Measurements from ENCODE around the gene PRUNE2.
A peak's percentile ranks its signal among the peaks of the same experiment; 100 is the strongest.
"Not testable (repeated sequence)": the region's sequence is repeated elsewhere in the genome, so short reads cannot be mapped to it uniquely, and the experiment has no call there.

The PRUNE2 gene, protein sequence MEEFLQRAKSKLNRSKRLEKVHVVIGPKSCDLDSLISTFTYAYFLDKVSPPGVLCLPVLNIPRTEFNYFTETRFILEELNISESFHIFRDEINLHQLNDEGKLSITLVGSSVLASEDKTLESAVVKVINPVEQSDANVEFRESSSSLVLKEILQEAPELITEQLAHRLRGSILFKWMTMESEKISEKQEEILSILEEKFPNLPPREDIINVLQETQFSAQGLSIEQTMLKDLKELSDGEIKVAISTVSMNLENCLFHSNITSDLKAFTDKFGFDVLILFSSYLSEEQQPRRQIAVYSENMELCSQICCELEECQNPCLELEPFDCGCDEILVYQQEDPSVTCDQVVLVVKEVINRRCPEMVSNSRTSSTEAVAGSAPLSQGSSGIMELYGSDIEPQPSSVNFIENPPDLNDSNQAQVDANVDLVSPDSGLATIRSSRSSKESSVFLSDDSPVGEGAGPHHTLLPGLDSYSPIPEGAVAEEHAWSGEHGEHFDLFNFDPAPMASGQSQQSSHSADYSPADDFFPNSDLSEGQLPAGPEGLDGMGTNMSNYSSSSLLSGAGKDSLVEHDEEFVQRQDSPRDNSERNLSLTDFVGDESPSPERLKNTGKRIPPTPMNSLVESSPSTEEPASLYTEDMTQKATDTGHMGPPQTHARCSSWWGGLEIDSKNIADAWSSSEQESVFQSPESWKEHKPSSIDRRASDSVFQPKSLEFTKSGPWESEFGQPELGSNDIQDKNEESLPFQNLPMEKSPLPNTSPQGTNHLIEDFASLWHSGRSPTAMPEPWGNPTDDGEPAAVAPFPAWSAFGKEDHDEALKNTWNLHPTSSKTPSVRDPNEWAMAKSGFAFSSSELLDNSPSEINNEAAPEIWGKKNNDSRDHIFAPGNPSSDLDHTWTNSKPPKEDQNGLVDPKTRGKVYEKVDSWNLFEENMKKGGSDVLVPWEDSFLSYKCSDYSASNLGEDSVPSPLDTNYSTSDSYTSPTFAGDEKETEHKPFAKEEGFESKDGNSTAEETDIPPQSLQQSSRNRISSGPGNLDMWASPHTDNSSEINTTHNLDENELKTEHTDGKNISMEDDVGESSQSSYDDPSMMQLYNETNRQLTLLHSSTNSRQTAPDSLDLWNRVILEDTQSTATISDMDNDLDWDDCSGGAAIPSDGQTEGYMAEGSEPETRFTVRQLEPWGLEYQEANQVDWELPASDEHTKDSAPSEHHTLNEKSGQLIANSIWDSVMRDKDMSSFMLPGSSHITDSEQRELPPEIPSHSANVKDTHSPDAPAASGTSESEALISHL (N-terminal part only)

DNA sequence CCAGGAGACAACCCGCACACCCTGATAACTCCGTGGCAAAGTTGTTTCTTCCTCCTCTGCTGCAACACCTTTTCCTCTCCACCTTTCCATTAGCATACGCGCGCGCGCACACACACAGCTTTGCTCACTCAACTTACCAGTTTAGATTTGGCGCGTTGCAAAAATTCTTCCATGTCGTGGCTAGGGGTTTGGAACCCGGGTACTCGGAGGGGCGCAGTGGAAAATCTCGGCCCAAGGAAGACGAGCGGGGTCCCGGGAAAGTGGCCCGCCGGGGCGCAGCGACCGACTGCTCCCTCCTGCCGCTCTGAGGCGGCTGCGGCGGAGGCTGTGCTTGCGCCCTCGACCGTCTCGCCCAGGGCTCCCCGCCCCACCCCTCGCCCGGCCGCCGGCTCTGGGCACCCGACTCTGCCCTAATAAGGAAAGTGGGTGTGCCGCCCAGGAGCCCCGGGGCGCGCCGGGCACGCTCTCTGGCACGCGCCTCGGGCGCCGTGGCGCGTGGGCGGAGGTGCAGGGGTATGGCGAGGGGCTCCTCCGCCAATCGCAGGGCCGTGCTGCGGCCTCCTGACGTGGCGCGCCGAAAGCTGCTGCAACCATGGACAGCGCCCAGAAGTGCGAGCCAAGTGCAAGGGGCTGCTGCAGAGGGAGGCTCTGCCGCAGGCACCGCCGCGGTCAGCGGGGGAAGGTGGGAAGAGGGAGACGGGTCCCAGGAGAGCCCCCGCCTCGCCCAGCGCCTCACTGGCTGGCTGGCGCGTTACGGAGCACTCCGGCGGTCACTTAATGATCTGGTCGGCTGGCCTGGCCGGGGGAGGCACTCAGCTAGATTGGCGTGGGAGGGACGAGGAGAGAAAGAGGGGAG lies at the start of gene PRUNE2:
Gene PRUNE2, minus strand, starts transcription at position 324 of the 856 bp plus-strand sequence. Its CDS starts 151 bp downstream, at position 173.
- DNase-seq: peak; percentile 84

DNA sequence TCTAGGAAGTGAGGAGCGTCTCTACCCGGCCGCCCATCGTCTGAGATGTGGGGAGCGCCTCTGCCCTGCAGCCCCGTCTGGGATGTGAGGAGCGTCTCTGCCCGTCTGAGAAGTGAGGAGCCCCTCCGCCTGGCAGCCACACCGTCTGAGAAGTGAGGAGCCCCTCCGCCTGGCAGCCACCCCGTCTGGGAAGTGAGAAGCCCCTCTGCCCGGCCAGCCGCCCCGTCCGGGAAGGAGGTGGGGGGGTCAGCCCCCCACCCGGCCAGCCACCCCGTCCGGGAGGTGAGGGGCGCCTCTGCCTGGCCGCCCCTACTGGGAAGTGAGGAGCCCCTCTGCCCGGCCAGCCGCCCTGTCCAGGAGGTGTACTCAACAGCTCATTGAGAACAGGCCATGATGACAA lies 49.5 kb upstream of the PRUNE2 start:
- not testable (repeated sequence) for DNase-seq

DNA sequence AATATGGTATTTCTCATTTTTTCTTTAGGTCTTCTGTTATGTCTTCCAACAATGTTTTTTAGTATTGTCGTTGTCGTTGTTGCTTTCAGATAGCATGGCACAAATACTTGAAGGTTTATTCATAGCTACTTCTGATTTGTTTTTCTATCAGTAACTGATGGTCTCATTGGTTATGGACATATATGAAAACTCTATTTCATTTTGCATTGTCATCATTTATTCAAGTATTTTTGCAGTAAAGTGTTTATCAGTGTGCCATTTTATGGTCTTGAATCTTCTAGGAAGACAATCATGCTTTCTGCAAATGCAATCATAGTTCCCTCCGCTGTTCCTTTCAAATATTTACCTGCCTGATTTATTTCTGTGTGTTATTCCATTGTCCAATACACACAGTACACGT lies 44.0 kb upstream of the PRUNE2 start:
- DNase-seq: no peak

DNA sequence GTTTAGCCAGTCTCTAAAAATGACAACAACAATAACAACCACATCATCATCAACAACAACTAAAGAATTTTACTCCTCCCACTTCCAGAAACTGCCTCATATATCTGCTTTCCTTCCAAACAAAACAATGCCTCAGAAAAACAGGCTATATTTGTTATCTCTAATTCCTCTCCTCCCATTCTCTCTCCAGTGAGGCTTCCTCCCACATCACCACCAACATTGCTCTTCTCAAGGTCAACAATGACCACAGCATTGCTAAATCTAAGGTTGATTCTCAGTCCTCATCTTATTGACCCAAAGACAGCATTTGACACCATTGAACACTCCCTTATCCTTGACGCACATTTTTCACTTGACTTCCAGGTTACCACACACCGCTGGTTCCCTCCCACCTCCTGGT lies 38.1 kb upstream of the PRUNE2 start:
- DNase-seq: no peak

DNA sequence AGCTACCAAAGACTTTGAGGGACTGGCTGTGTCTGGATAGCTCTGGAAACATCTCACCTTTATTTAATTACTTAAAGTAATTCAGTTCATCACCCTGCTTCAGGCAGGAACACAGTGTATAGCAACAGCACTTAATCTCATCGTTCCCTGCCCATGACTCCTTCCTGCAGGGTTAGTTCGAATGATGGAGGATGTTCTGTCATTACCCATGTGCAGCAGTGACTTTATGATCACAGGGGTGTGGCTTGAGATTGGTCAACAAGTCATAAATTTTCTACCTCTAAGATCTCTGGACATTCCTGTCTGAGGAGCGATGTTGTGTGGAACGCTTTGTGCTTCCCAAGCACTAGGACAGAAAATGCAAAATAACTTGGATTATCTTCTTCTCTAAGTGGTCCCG lies 37.1 kb upstream of the PRUNE2 start:
- no peak for DNase-seq

DNA sequence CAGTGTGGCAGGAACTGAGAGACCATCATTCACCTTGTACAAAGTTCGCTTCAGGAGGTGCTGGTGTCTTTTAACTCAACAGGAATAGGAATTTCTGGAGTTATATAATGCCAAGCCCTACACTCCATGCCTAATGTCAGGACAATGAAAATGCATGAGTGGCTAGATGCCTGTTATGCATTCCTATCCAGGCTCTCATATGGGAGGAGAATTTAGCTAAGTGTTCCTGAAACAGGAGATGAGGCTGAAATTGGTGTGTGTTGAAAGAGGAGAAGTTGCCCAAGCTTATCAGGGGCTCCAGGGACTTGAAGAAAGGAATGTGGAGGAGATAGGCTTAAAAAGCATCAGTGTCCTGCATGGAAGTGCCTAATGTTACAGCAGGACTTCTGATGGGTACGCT lies 26.8 kb upstream of the PRUNE2 start:
- DNase-seq: peak; percentile 26

DNA sequence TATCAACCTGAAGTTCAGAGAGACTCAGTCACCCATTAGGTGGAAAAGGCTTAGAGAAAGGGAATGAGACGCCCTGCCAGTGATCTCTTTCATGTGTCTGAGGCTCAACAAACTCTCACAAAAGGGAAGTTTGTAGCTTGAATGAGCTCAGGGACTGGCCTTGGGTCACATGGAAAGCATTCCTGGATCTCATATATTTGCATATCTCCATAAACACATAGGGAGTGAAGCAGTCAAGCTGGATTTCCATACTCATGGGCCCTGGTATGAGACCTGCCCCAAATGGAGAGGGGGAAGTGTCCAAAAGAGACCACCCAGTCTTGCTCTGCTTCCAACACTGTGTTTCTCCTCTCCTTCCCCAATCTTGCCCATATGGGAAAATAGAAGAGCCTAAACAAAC lies 26.4 kb upstream of the PRUNE2 start:
- DNase-seq: no peak

DNA sequence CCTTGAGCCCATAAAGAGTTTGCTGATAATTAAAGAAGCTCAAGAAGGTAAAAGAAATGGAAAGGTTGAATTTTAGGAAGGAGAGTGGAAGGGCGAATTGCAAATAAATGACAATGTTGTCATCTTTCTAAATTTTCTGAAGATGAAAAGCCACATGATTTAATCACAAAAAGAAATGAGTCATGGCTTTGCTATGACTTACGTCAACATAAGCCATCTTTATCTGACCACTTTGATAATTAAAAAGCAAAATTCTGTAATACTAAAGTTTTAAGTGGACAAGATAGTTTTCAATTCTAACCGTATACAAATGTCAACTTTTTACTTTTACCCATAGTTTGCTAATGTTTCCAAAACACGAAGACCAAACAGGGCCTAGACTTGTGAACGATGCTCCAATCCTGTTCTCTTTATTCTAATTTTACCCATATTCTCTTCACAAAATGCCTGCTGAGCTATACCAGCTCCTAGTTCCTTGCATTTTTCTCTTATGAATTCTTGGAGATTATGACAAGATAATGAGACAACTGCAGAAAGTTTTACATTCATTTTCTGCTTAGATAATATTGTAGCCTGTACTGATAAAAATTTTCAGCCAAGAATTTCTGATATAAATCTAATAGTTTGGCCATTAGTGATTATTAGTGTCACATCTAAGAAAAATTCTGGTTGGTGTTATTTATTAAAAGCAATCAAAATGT lies 21.8 kb upstream of the PRUNE2 start:
- peak; percentile 45 for DNase-seq

DNA sequence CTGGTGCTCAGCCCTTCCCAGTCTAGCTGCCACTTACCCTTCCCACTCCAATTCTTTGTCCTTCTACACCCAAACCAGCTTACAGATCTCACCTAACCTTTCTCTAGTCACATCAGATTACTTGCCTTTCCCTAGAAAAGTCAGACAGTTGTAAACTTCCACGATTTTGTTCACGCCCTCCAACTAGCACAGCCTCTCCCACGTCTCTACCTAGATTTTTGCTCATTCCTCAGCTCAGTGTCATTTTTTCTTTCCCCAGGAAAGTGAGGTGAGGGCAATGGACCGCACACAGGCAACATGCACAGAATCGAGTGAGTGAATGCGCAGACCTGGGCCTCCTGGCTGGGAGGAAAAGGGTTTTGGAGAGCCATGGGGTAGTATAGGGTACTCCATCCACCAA lies 20.9 kb upstream of the PRUNE2 start:
- no peak for DNase-seq

DNA sequence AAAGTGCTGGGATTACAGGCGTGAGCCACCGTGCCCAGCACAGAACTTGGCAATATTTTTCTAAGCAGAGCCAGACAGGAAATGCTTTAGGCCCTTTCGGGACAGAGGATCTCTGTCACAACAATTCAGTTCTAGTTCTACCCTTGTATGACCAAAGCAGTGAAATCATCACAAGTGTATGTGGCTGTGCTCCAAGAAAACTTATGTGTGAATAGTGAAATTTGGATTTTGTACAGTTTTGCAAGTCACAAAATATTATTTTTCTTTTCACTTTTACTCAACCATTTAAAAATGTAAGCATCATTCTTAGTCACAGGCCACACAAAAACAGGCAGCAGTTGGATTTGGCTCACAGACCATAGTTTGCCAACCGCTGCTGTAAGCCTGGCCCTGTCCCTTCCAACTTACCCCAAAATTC lies 20.4 kb upstream of the PRUNE2 start:
- DNase-seq: peak; percentile 91

DNA sequence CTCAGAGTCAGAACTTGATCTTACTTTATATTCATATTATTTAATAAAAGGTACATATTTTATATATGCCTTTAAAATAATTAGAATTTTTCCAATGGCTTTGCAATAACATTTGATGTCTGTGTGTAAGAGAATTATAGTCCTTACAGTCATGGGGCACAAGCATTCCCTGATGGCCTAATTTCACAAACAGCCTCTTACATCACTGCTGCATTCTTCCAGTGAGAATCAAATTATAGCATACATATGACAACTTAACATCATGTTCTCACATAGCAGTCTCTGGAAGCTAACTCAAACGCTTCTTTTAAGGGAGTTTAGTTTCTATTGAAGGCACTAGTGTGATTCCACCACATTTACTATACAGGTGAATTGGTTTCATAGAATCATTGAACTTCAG lies 15.3 kb upstream of the PRUNE2 start:
- DNase-seq: no peak

DNA sequence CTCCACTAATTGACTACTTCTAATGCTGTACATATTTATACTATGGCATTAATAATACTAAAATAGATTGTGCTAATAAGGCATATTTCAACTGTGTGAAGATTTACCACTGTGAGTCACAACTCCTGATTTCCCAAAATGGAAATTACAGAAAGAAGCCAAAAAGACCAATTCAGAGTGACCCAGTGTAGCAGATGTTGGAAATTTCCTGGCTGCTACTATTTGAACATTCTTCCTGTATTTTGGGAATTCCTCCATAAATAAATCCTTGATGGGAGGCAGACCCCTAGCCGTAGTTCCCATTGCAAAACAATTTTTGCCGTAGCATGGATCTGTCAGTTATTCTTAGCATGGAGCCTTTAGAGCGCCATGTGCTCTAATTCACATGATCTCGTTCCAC lies 11.4 kb upstream of the PRUNE2 start:
- no peak for DNase-seq

DNA sequence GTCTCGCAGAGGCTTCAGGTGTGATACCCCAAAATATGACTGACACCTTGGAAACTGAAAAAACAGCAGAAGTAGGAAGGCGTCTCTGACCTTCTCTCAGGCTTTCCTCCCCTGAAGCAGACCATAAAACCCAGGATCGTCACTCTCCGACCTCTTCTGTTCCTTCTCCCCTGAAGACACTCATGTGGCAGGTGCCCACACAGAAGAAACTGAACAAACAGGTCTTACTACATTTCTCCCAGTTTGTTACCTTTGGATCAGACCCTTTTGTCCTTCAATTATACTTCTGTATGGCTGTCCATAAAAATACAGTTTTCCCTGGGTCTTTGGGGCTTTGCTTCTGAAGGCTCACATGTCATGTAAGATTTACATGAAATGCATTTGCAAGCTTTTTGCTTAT lies 10.3 kb upstream of the PRUNE2 start:
- DNase-seq: no peak

DNA sequence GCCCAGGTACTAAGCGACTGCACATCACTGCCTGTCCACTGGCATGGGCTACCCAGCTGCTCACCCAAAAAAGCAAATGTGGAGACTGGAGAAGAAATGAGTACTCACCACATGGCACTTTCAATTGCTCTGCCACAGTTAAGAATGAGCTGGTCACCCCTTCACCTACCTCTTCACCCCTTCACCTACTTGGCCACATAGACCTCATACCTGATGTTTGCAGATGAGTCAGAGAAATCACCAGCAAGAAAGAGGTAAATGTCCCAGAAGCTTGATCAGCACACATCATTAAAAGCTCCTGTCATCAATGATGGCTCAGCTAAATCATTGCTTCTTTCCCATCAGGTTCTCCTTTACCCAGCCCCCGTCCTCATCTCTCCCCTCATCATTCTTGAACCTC lies 7.6 kb upstream of the PRUNE2 start:
- no peak for DNase-seq

DNA sequence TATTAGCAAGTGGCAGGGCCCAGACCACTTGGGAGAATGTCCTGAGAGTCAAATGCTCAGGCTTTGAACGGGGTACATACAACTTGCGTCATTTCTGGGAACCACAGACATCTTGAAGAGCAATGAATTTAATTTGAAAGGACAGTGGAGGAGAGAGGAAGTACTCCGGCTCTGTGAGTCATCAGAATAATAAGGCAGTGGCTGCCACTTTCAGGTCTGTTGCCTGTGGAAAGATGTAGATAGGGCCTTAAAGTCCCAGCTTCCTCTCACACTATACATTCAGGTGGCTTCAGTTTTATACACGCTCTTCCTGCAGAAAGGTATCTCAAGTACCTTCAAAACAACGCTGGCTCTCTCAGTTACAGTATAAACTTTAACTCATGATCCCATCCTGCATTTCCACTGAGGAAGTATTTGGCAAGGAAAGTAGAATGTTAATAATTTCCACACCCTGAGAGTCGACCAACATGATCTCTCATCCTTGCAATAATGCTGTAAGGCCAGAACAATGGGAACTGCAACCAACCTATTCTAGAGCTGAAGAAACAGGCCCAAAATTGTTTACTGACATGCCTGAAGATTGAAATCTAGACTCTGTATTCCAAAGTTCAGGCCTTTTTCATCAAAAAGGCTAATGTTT lies 6.8 kb upstream of the PRUNE2 start:
- peak; percentile 67 for DNase-seq

DNA sequence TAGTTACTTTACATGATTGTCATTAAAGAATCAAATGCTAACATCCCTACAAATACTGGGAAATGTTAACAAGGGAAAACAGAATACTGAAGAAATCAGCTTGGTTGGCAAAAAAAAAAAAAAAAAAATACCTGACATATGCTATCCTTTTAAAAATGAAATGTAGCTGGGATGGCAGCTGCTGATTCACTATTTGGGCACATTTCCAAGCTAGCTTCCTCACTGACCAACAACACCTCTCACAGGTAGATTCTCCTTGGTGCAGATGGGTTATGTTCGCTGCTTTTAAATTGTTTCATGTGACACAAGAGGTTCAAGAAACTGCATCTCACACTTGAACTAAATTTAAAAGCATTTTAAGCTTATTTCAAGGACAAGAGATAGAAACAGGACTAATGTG lies 6.1 kb upstream of the PRUNE2 start:
- DNase-seq: no peak

DNA sequence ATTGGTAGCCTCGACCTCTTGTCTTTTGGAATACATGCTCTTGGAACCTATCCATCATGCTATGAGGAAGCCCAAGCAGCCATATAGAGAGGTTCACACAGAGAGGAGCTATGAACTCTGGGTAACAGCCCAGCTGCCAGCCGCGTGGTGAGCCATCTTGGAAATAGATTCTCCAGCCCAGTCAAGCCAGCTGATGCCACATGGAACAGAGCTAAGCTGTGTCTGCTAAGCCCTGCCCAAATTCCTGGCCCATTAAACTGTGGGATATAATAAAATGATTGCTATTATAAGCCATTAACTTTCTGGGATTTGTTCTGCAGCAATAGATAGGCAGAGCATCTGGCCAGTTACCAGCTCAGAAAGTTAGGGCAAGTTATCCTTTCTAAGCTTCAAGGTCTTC lies 4.9 kb upstream of the PRUNE2 start:
- no peak for DNase-seq

DNA sequence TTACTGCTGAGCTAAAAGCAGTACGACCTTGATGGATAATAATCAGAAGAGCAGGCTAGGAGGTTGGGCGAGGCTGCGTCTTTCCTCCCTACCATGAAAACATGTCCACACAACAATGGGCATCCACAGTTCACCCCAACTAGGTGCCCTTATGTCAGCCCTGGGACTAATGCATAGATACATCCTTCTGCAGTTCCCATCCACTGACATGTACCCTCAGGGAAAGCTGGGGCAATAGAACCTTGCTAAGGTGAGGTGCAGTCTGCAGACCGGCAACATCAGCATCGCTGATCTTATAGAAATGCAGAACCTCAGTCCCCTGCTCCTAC lies 697 bp upstream of the PRUNE2 start:
- no peak for DNase-seq

DNA sequence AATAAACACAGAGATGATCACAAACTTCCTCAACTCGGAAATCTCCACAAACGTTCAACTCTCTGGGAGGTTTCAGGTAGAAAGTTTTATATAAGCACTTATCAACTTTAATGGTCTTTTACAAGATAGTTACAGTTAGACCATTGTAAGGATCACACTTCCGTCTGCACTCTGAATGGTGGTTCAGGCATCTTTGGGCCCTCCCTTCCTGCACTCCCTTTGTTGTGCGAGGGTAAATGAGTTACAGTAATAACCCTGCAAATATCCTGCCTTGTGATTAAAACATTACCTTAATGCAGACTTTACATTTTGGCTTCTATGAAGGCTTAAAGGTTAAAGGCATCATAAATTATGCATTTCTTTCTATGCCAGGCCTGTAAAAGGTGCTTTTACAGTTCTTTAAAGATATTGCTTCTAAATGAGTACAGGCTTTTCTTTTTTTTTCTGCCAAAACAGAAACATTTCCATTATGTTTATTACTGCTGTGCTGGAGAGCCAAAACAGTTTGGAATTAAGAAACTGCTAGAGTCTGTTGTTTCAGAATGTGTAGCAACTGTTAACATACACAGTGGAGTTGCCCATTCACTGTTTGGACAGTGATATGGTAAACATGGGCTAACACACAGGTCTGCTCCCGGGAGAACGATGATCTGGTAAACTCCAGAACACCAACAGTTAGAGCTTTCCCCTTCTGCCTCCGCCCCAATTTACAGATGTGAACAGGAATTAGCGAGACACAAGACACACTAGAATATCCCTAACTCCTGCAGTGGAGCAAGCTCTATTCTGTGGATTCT lies 1.1 kb downstream of the PRUNE2 start:
- no peak for DNase-seq

DNA sequence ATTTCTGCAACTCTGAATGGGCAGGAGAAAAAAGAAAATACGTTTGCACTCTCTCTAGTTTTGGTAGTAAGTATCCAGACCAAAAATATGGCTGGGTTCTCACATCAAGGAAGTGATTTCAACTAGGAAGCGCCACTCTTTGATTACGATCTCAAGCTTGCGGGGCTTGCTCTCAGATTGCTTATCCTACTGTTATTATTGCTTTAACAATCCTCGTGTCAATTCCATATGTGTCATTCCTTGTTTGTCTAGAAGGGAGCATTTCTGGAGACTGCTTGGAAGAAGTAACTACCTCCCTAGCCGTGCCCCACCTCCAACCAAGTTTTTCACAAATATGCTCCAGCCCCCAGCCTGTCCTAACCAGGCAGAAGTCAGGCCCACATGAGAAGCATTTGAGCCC lies 3.5 kb downstream of the PRUNE2 start:
- DNase-seq: no peak
